Urothelium cell line (cell line): ENCODE data around the gene ACYP2.

Experiments
- DNase-seq: peaks from one replicate; pipeline ENCODE4 v3.0.0; 2011; ENCODE audit warnings: low spot score, mixed read lengths
- FAIRE-seq: peaks from 2 replicates; lab custom pipeline; 2011; peaks lifted over from hg19 to GRCh38; lab: Jason Lieb, UNC

ACYP2 gene

DNA sequence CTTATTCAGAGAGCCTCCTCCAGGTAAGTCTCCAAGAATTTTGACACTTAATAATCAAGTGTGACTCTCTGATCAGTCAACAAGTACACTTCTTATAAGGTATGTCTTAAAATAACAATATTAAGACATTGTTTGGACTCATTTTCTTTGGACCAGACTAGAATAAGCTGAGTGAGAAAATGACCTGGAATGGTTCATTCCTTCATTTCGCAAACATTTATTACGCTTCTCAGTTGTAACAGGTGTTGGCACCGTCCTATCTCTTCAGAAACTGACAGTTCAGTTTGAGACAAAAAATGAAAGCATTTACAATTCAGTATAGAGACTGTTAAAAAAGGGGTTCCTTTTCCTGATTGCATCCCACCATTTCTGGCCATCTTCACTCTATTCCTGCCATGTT is 94.0 kb downstream of the ACYP2 start:
- DNase-seq (no peak), FAIRE-seq (no peak)

DNA sequence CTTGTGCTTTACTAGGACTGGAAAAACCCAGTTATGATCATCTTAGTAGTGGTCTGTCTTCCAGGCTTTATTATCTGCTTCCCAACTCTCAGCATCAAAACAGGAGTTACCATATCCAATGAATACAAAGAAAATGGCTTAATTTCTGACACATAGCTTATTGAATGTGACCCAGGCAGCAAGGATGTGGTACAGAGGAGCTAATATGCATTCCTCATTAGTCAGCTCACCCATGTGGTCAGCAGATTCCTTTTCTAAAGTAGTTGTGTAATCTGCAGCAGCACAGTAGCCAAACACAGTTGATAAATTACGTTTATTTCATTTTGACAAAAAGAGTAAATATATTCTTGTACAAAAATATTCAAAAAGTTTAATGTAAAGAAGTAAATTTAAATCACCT is 97.0 kb downstream of the ACYP2 start:
- FAIRE-seq (no peak), DNase-seq (peak; percentile 82)

DNA sequence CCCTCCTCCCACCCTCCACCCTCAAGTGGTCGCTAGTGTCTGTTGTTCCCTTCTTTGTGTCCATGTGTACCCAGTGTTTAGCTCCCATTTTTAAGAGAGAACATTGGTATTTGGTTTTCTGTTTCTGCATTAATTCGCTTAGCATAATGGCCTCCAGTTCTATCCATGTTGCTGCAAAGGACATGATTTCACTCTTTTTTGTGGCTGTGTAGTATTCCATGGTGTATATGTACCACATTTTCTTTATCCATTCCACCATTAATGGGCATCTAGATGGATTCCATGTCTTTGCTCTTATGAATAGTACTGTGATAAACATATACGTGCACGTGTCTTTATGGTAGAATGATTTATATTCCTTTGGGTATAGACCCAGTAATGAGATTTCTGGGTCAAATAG is 97.7 kb downstream of the ACYP2 start:
- no peak for DNase-seq
- no peak for FAIRE-seq

DNA sequence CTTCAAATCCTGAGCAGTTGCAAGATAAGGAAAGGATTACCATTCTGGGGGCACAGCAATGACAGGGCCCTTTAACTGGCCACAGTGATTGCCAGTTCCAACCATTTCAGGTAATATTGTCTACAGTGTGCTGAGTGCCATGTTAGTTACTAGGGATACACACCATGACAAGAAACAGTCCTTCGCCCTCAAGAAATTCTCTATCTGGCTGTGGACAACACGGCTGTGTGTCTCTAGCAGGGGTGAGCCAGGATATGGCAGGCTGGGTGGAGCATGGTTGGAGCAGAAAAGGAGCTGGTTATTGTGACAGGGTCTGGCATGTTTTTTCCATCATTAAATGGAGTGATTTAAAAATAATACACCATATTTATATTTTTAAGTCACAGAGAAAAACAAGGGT is 109.6 kb downstream of the ACYP2 start:
- DNase-seq = no peak
- FAIRE-seq = no peak

DNA sequence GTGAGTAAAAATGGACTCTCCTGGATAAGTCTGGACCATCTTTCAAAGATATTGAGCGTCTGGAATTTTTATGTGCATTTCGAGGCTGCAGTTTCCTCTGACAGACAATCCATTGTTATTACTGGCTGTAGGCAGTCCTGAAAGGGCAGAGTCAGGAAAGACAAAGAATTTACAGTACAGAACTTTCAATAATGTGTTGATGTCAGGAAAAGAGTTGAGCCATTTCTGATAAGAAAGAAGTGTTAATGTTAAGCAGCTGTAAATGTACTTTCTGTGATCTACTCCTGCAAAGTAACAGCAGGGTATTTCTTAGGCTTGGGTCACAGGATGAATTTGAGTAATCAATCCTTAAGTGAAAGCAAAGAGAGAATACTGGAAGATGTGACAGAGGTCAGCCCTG is 110.8 kb downstream of the ACYP2 start:
- DNase-seq (no peak), FAIRE-seq (no peak)

DNA sequence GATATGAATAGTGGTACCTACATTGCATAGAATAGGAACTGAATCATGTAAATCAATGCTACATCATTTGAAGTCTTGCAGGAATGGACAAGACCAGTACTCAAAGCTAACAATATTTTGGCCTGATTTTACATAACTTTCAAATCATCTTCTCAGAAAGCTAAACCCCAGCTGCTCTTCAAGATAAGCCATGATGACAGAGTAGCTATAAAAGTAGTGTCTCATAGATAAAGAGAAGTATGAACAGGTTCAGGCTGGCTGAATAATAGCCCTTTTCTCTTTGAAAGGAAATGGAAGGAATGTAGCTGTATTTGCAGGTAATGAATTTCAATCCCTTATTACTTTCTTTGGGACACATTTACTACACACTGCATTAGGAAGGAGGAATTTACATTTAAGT is 112.4 kb downstream of the ACYP2 start:
- no peak for FAIRE-seq
- DNase-seq = no peak

DNA sequence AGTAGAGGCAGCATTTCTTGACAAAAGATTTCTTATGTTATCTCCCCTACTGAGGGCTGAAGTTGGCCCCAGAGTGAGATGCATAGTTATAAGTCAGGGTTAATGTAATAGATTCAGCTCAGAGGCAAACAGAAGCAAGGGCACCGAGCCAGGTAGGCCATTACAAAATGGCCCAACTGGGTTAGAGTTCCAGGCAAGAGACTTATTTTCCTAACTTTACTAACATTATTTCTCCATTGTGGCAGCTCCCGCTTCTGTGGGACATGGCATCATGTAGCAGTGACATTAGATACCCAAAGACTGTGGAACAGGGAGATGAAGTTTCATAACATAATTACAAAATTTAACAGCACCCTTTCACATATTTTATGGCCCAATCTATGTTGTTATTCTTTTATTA is 113.5 kb downstream of the ACYP2 start:
- FAIRE-seq (no peak), DNase-seq (no peak)

DNA sequence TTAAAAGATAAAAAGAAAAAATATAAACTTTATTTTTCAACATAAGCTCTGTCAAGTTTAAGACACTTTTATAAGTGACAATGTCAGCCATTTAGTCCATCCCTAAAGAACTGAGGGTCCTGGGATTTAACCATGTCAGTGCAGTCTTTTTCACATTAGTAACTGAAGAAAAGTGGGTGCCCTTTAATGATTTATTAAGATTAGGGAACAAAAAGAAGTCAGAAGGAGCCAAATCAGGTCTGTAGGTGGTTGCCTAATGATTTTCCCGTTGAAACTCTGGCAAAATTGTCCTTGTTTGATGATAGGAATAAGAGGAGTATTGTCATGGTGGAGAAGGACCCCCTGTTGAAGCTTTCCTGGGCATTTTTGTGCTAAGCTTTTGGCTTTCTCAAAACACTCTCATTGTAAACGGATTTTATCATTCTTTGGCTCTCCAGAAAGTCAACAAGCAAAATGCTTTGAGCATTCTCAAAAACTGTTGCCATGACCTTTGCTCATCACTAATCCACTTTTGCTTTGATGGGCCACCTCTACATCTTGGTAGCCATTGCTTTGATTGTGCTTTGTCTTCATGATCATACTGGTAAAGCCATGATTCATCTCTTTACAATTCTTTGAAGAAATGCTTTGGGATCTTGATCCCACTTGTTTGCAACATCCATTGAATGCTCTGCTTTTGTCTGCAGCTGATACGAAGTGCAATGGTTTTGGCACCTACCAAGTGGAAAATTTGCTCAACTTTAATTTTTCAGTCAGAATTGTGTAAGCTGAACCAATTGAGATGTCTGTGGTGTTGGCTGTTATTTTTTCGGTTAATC is 118.6 kb downstream of the ACYP2 start:
- FAIRE-seq = no peak
- no peak for DNase-seq

DNA sequence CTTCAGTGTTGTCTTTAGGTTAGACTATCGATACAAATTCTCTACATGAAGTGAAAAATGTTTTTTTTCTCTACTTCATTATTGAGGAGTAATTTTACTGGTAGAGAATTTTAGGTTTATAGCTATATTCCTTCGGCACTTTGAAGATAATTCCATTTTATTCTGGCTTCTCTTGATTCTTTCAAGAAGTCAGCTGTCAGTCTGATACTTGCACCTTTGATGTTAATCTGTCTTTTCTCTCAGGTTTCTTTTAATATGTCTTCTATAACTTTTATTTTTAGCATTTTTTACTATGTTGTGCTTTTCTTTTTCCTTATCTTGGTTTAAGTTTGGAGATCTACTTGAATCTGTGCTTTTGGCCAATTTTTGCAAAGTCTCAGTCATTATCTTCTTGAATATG is 122.0 kb downstream of the ACYP2 start:
- FAIRE-seq = no peak
- DNase-seq = no peak

DNA sequence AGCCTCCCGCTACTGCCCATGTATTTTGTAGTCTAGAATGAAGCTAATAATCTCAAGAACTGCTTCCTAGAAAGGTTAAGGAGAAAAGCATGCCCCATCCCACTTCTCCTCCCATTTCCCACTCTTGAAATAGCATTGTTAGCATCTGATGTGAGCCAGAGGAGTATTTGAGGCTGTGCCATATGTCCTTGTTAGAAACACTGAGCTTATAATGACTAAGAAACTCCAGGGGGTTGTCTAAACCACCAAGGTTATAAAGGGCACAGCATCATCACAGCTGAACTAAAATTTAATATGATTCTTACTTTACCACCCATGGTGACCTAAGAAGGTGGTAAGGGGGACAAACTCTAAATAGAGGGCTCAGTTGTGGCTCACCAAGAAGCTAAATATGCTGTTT is 124.0 kb downstream of the ACYP2 start:
- FAIRE-seq (no peak), DNase-seq (no peak)

DNA sequence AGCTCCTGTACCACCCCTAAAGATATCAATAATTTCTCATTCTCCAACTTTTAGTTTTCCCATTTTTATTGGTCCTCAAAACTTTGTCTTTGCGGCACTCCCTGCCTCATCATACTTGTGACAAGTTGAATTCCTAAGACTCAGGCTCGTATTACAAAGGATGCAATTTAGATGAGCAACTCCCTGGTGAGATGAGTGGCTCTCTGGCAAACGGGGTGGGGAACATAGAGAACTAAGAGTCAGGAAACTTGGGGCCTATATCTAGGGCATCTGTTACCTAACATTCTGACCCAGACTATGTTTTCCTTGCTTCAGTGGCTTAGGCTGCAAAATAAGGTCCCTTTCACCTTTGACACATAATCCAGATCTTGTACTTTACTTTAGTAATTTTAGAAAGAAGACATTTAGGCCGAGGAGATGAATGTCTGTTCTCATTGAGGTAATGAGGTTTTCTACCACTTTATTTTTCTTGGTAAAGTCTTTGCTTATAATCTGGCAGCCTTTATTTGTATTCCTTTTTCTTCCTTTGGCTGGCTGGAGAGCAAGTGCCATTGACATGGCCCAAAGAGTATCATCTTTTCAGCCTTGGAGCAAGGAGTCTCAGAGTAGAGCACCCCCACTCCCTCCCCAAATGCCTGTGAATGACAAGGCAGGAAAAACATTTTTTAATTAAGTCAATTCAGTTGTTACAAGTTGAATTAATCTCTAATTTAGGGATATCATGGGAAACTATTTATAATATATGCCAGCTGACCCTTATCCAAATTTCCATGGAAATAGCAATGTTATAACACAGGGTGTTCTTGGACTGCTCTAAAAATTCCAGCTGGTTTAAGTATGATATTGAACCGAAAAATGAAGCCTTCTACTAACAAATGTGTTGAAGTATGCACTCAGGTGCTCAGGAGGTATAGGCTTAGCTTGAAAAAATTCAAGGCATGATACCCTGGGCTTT is 125.4 kb downstream of the ACYP2 start:
- FAIRE-seq = no peak
- DNase-seq = no peak

DNA sequence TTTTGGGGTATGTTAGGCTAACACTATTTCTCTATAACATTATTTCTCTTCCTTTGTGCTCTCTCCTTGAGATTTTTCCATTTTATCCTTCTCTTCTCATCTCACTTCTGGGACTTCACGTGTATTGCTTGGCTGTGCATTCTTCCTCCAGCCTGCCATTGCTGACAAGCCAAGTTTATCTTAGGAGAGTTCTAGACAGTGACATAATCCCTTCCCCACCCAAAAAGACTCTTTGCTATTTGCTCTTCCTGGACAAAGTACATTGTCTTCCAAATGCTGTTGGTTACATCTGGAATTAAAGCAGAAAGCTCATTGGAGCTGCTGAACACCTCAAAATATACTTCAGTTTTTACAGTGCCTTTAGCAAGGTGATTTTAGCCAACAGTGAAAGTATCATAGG is 131.7 kb downstream of the ACYP2 start:
- DNase-seq = no peak
- no peak for FAIRE-seq

DNA sequence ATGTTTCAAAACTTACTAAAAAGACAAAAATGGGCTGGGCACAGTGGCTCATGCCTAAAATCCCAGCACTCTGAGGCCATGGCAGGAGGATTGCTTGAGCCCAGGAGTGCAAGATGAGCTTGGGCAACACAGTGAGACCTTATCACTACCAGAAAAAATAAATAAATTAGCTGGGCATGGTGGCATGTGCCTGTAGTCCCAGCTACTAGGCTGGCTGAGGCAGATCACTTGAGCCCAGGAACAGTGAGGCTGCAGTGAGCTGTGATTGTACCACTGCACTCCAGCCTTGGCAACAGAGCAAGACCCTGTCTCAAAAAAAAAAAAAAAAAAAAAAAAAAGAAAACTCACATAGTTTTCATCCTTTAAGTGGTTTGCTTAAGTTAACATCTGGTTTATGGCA is 134.2 kb downstream of the ACYP2 start:
- no peak for FAIRE-seq
- DNase-seq = no peak

DNA sequence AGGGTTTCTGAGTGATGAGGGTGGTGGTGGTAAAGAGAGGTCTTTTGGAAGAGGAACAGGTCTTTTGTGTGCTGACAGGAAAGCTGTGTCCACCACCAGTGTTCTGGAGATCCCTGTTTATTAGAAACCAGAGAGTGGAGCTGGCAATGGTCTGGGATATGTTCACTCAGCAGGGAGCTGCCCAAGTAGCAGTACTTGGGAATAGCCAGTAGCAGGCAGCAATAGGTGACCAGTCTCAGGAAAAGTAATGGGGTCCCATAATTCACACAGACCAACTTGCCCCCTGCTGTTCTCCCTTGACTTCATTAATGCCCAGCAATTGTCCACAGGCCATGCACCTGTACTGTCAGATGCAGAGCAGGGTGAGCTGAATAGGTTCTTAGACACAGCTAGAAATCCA is 138.8 kb downstream of the ACYP2 start:
- peak; percentile 35 for FAIRE-seq
- no peak for DNase-seq

DNA sequence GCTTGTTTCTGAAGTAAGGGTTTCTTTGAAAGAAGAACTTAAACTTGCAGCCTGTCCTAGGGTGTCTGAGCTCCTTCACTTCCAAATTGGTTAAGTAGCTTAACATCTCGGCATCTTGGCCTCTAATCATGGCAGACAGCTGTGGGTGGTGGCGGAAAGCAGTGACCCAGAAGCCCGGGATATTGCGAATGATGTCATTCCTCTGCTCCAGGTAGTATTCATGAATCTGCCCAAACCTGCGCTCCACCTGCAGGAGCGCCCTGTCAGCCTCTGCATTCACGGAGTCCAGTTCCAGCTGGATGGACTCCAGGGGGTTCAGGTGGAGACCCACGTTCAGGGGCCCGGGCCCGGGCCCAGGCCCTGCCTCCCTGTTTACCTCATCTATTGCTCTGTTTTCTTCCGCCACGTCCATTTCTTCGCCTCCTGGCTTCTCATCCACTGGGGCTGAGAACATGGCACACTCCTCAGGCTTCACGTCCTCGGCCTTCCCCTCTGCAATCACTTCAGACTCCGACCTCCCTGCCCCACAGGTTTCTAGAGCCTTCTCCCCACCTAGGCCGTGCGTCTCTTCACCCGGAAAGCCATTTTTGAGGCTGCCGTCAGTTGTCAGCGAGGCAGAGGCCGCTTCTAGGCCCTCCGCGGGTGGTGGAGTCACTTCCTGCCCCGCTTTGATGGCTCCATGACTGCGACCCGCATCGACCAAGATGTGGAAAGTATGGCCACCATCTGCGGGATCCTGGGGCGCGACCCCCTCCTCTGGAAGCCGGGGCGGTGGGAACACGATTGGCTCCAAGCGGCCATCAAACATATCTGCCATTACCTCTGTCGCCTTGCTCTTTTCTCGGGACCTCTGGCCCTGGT is 140.0 kb downstream of the ACYP2 start:
- no peak for FAIRE-seq

DNA sequence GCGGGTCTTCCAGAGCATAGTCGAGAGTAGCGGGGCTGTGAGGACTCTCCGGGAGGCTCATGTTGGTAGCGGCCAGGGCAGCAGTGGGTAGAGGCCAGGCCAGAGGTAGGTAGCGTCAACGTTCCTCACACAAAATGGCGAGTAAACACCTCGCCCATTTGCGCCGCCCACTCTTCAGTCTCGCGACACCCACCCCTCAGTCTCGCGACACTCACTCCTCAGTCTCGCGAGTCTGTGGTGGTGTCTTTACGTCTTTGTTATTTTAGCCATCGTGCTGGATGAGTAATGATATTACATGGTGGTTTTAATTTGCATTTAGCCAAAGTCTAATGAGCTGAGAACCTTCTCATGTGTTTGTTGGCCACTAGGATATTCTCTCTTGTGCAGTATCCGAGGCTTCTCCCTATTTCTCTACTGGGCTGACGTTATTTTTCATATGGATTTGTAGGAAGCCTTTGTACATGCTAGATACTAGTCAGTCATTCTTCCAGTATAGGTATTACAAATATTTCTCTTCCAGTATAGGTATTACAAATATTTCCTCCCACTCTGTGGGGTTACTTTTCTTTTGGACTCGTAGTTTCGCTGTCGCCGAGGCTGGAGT is 140.8 kb downstream of the ACYP2 start, which contains the start of gene TSPYL6:
TSS of gene TSPYL6 (minus strand) at position 139 of the 604 bp plus-strand sequence. CDS start at position 61, 78 bp downstream.
- DNase-seq (no peak), FAIRE-seq (no peak)

More for the DNA sequence above, 140.0 kb downstream of the ACYP2 start:
- DNase-seq = no peak

DNA sequence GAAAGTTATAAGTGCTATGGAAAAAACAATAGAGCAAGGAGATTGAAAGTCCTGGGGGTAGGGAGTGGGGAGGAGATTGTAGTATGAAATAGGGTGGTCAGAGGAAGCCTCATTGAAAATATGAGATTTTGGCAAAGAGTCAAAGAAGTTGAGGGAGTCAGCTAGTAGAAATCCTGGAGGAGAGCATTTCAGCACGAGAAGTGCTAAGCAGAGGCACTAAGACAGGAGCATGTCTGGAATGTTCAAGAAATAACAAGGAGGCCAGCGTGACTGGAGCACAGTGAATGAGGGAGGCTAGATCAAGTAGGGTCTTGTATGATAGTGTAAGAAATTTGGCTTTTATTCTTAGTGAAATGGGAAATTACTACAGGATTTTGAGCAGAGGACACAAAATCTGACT is 142.8 kb downstream of the ACYP2 start:
- DNase-seq (no peak), FAIRE-seq (no peak)

DNA sequence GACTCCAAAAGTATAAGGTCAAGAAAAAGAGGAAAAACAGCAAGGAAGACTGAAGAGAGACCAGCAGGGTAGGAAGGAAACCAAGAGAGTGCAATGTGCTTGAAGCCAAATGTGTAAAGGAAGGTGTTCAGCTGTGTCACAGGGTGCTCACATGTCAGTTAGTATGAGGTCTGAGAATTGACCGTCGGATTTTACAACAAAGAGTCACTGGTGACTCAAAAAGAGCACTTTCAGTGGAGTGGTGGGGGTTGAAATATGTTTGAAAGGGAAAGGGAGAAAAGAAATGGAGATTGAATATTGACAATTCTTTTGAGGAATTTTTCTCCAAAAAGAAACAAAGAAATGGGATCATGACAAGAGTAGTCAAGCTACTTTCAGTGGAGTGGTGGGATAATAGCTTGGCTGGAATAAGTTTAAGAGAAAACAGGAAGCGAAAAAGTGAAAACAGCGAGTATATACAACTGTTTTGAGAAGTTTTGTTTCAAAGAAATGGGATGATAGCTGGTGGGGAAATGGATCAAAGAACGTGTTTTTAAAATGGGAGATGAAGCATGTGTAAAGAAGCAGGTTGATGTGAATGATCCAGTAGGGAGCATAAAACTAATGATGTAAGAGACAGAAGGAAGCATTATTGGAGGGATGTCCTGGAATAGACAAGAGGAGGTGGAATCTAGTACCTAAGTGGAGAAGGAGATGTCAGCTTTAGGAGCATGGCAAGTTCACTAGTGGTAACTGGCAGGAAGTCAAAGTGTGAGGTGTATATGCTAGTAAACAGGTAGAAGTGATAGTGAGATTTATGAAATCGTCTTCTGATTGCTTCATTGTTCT is 144.2 kb downstream of the ACYP2 start:
- no peak for FAIRE-seq
- no peak for DNase-seq

DNA sequence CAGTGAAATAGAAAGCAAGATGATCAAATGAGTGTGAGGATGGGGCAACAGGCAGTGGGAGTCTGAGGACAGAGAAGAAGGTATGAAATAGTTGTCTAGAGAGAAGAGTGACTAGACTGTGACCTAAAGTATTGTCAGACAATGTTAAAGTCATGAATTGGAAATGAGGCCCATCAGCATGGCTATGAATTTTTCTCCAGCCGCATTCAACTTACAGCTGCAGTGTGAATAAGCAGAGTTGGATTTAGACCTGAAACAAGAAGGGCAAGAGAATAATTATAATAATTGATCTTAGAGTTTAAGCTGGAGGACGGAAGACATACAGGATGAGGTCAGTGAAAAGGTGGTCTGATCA is 144.8 kb downstream of the ACYP2 start:
- DNase-seq (no peak), FAIRE-seq (no peak)

DNA sequence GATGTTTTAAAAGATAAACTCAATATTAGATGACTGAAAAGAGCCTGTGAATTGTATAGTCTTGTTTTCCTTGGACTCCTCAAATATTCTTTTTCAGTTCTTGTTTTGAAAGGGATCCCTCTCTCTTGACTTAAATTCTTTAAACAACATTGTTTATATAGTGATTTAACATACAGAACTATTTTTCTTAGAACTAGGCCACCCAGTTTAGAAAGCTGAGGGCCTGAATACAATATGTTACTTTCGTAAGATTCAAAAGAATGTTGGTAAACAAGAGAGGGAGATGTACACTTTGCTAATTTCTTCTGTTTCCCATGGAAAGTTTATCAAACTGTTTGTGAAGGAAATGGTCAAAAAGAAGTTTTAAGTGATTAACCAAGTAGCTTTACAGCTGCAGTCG is 146.1 kb downstream of the ACYP2 start:
- no peak for FAIRE-seq
- no peak for DNase-seq
